IPS-11a (cell line): ENCODE results near the gene THSD4.
"Not testable (repeated sequence)": the region's sequence is repeated elsewhere in the genome, so short reads cannot be mapped to it uniquely, and the experiment has no call there.

Experiments used
- H3K4me3 ChIP-seq: one replicate; pipeline ENCODE4 v1.5.1; 2013; ENCODE audit warnings: low read depth, low read length, control low read depth

THSD4 gene

GRCh38 chr15:71145648-71146047, 30.4 kb downstream of the THSD4 start:
- H3K4me3 ChIP-seq = no peak overlapping the region

DNA sequence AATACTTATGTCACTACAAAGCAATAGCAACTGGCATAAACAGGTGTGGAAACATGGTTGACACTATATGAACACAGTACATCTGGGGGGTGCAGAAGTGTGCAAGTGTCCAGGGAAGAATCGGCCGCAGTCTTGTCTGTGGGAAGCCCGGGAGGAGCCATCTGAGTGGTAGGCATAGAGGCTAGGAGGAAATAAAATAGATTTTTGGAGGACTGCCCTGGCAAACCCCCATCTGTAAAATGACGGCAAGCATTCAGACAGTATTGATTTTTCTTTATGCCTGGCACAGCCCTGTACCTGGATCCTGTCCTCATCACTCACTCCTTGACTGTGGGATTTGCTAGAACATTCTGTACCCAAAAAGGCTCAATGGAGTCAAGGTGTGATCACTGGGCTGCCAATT, 31.3 kb downstream of the THSD4 start:
- no peak overlapping the region for H3K4me3 ChIP-seq

DNA sequence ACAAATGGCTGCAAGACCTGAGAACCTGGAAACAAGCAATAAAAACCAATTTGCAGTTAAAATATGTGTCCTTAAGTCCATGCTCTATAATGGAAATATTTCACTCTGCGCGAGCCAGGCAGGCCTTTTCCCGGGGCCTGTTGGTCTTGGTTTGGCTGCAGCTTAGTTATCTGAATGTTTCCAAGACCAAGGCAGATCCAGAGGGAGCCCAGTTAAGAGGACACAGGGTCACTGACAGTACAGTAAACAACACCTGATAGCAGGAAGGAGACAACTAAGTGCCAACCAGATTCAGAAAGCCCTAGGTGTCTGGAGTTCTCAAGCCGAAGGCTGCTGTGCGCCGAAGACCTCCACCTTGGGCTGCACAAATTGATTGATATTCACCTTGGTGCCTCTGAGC, 32.8 kb downstream of the THSD4 start:
- no peak overlapping the region for H3K4me3 ChIP-seq

GRCh38 chr15:71149646-71150557, 34.6 kb downstream of the THSD4 start:
- H3K4me3 ChIP-seq = no peak overlapping the region

- no peak overlapping the region for H3K4me3 ChIP-seq
Observed at GRCh38 chr15:71151081-71151480, 35.8 kb downstream of the THSD4 start.

DNA sequence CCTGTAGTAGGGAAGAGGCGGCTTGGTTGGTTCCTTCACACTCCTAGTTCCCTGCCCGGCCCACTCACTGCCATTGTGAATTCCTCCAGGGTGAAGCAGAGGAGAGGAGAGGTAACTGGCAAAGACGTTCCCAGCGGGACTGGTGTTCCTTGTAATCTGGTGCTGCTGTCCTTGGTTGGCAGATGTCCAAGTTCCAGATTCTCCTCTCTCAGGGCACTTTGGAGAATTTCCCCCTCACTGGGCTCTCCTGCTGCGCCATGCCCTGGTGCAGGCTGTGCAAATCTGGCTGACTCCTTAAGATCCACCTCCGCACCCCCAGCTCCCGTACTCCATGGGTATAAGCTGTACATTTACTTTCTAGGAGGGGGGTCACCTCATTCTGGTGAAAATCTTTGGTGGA, 37.3 kb downstream of the THSD4 start:
- no peak overlapping the region for H3K4me3 ChIP-seq

- H3K4me3 ChIP-seq = no peak overlapping the region
Observed at GRCh38 chr15:71153823-71154524, 38.7 kb downstream of the THSD4 start.

DNA sequence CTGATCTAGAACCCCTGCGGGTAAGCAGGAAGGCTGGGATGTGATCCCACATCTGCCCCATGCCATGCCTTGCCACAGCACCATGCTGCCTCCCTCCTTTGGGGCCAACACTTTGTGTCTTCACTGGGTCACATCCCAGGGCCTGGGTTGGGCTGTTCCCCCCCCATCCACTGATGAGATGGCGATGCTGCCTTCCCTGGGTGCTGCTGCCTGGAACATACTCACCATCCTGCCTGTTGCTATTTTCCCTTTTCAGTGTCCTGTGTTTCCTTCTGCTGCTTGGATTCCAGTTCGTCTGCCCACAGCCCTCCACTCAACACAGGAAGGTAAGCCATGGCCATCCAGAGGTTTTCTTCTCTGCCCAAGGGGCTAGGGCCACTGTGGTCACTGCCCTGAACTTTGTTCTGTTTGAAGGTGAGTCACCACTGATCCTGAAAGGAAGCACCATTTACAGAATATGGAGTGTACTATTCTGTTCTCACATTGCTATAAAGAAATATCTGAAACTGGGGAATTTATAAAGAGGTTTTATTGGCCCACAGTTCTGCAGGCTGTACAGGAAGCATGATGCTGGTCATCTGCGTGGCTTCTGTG, 39.4 kb downstream of the THSD4 start:
- no peak overlapping the region for H3K4me3 ChIP-seq

DNA sequence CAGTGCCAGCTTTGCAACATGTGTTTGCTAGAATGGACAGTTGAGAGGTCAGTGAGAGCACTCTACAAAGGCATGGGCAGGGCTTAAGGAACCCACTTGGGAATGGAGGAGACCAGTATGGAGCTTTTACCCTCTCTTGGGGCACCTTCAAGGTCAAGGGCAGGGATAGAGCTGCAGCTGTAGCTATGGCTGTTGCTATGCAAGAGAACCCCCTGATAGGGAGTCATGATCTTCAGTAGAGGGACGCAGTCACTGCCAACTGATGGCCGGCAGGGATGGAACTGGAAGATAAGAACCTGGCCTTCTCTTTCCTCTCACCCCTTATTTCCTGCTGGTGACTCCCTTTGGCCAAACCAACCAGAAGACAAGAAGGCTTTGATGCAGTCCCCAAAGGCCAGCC, 40.3 kb downstream of the THSD4 start:
- no peak overlapping the region for H3K4me3 ChIP-seq

- H3K4me3 ChIP-seq = no peak overlapping the region
Observed at GRCh38 chr15:71160976-71161375, 45.7 kb downstream of the THSD4 start.

DNA sequence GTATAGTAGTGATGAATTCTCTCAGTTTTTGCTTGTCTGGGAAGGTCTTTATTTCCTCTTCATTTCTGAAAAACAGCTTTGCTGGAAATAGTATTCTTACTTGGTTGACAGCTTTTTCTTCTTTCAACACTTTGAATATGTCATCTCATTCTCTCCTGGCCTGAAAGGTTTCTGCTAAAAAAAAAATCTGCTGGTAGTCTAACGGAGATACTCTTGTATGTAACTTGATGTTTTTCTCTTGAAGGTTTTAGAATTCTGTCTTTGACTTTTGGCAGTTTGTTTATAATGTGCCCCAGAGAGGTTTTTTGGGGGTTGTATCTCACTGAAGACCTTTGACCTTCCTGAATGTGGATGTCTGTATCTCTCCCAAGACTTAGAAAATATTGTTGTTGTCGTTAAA, 47.0 kb downstream of the THSD4 start:
- H3K4me3 ChIP-seq = no peak overlapping the region

- H3K4me3 ChIP-seq = not testable (repeated sequence)
Observed at GRCh38 chr15:71164606-71165005, 49.3 kb downstream of the THSD4 start.

GRCh38 chr15:71167445-71168165, 52.3 kb downstream of the THSD4 start:
- H3K4me3 ChIP-seq = no peak overlapping the region

- H3K4me3 ChIP-seq = no peak overlapping the region
Observed at GRCh38 chr15:71168166-71168834, 53.0 kb downstream of the THSD4 start.

DNA sequence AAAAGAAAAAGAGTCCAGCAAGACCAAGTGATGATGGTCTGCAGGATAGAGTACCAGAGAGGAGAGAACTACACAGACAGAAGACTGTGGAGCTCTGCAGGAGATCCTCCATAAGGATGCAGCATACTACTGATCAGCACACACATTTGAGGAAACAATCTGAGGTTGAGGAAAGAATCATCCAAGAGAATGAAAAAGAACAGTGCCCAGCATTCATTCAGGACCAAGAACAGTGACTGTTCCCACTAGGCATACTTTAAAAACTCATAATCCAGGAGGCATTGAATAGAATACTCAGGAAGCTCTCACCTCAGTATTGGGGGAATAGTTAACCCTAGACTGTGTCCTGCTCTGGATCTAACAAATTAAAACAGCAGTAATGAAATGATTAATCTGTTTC, 54.9 kb downstream of the THSD4 start:
- no peak overlapping the region for H3K4me3 ChIP-seq

DNA sequence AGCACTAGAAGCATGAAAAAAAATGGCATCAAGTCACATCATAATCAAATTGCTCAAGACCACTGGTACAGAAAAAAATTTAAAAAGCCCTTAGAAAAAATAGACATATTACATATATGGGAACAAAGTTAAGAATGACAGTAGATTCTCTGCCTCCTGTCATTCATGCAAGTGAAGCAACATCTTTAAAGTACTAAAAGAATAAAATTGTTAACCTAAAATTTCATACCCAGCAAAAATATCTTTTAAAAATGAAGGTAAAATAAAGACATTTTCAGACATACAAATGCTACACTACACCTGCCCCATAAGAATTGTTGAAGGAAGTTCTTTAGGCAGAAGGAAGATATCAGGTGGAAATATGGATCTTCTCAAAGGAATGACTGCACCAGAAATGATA, 55.9 kb downstream of the THSD4 start:
- no peak overlapping the region for H3K4me3 ChIP-seq

DNA sequence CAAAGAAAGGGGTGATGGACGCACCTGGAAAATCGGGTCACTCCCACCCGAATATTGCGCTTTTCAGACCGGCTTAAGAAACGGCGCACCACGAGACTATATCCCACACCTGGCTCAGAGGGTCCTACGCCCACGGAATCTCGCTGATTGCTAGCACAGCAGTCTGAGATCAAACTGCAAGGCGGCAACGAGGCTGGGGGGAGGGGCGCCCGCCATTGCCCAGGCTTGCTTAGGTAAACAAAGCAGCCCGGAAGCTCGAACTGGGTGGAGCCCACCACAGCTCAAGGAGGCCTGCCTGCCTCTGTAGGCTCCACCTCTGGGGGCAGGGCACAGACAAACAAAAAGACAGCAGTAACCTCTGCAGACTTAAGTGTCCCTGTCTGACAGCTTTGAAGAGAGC, 59.1 kb downstream of the THSD4 start:
- not testable (repeated sequence) for H3K4me3 ChIP-seq

GRCh38 chr15:71180986-71181853, 65.9 kb downstream of the THSD4 start:
- H3K4me3 ChIP-seq = no peak overlapping the region

- H3K4me3 ChIP-seq = no peak overlapping the region
Observed at GRCh38 chr15:71182522-71182921, 67.3 kb downstream of the THSD4 start.

- no peak overlapping the region for H3K4me3 ChIP-seq
Observed at GRCh38 chr15:71183063-71183462, 67.8 kb downstream of the THSD4 start.
